ENCODE results near the gene RGS3. TPM values are rescaled to one million over a fixed set of nuclear protein-coding genes. Genes with fewer than 3 reads are reported as not detected.
"Not testable (repeated sequence)": the region's sequence is repeated elsewhere in the genome, so short reads cannot be mapped to it uniquely, and the experiment has no call there.

The RGS3 gene
- total RNA-seq, 1 donor from 2014 or later, result 158 TPM

DNA sequence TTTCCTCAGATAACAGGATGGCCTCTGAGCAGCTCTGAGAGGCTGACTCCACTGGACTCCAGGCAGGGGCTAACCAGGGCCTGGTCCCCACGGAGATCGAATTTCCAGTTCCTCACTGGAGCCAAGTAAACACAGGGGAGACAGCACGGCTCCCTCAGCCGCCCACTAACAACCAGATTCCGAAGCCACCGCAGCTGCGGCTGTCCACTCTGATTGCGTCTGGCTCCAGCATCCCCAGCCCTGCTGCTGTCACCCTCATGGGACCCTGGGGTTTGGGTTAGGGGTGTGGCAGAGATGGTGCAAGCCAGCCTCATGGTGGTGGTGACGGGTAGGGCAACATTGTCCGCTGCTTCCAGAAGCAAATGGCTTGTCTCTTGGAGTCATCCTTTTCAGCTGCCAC, 172.6 kb downstream of the RGS3 start:
- TF ChIP-seq, protein P1, sequence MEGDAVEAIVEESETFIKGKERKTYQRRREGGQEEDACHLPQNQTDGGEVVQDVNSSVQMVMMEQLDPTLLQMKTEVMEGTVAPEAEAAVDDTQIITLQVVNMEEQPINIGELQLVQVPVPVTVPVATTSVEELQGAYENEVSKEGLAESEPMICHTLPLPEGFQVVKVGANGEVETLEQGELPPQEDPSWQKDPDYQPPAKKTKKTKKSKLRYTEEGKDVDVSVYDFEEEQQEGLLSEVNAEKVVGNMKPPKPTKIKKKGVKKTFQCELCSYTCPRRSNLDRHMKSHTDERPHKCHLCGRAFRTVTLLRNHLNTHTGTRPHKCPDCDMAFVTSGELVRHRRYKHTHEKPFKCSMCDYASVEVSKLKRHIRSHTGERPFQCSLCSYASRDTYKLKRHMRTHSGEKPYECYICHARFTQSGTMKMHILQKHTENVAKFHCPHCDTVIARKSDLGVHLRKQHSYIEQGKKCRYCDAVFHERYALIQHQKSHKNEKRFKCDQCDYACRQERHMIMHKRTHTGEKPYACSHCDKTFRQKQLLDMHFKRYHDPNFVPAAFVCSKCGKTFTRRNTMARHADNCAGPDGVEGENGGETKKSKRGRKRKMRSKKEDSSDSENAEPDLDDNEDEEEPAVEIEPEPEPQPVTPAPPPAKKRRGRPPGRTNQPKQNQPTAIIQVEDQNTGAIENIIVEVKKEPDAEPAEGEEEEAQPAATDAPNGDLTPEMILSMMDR (IDR thresholded peaks at IDR 0.05; ENCODE audit: insufficient read depth, low read length, poor library complexity, severe bottlenecking), result no peak

DNA sequence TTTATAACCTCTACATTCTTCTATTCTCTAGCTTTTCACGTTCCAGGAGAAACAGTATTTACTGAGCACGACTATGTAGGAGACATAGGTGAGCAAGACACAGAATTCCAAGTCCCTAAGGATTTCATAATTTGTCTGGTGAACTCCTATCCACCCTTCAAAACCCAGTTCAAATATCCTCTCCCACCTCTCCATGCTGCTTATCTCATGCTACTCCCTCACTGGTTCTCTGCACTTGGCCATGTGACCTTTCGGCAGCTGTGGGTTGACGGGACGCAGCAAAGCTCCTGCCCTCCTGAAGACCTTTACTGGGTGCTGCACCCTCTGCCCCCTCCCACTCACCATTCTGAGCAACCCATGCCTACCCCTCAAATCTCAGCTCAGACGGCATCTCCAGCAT, 173.2 kb downstream of the RGS3 start:
- Histone ChIP-seq H3K36me3 (ENCODE audit: control insufficient read depth, insufficient read depth, low read length) (no peaks in the 10 kb centered on the region), H3K4me3 (ENCODE audit: low read depth, low read length) (no peak overlapping the region), H3K27me3 (ENCODE audit: control insufficient read depth, insufficient read depth, low read length) (no peaks in the 10 kb centered on the region)
- DNase-seq (ENCODE audit: low read depth), result no peak
- TF ChIP-seq, protein P1 (IDR thresholded peaks at IDR 0.05; ENCODE audit: insufficient read depth, low read length, poor library complexity, severe bottlenecking), result no peak

More for the DNA sequence above, 172.6 kb downstream of the RGS3 start:
- no peak for DNase-seq (ENCODE audit: low read depth)
- H3K36me3 ChIP-seq (ENCODE audit: control insufficient read depth, insufficient read depth, low read length), result no peaks in the 10 kb centered on the region
- H3K4me3 ChIP-seq (ENCODE audit: low read depth, low read length), result no peak overlapping the region
- no peaks in the 10 kb centered on the region for H3K27me3 ChIP-seq (ENCODE audit: control insufficient read depth, insufficient read depth, low read length)

DNA sequence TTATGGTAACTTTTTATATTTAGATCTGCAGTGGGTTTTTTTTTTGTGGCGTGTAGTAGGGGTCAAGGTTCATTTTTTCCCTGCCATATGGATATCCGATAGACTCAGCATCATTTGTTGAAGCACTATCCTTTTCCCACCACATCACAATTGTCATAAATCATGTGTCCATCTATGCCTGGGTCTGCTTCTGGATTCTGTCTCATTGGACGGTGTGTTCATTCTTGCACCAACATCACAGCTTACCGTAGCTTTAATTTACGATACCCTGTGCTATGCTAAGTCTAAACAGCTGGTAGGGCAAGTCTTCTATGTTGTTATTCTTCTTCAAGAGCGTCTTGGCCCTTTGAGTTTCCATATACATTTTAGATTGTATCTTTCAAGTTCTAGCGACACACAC, 175.0 kb downstream of the RGS3 start:
- no peak overlapping the region for H3K4me3 ChIP-seq (ENCODE audit: low read depth, low read length)
- TF ChIP-seq, protein P1 (IDR thresholded peaks at IDR 0.05; ENCODE audit: insufficient read depth, low read length, poor library complexity, severe bottlenecking), result no peak
- no peak for DNase-seq (ENCODE audit: low read depth)
- H3K27me3 ChIP-seq (ENCODE audit: control insufficient read depth, insufficient read depth, low read length), result no peaks in the 10 kb centered on the region
- no peaks in the 10 kb centered on the region for H3K36me3 ChIP-seq (ENCODE audit: control insufficient read depth, insufficient read depth, low read length)

DNA sequence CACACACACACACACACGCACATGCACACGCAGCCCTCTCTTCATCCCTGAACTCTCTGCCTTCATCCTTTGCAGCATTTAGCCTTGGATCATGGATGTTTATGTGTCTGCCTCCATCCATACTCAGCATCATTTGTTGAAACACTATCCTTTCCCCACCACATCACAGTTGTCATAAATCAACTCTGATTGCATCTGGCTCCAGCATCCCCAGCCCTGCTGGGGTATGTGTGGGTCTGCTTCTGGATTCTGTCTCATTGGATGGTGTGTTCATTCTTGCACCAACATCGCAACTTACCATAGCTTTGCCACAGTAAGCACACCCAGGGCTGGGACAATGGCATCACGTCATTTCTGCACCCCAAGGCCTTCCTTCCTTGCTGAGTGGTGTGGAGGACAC, 175.4 kb downstream of the RGS3 start:
- TF ChIP-seq, protein P1 (IDR thresholded peaks at IDR 0.05; ENCODE audit: insufficient read depth, low read length, poor library complexity, severe bottlenecking), result no peak
- DNase-seq (ENCODE audit: low read depth), result no peak
- Histone ChIP-seq H3K4me3 (ENCODE audit: low read depth, low read length) (no peak overlapping the region), H3K27me3 (ENCODE audit: control insufficient read depth, insufficient read depth, low read length) (no peaks in the 10 kb centered on the region), H3K36me3 (ENCODE audit: control insufficient read depth, insufficient read depth, low read length) (no peaks in the 10 kb centered on the region)

DNA sequence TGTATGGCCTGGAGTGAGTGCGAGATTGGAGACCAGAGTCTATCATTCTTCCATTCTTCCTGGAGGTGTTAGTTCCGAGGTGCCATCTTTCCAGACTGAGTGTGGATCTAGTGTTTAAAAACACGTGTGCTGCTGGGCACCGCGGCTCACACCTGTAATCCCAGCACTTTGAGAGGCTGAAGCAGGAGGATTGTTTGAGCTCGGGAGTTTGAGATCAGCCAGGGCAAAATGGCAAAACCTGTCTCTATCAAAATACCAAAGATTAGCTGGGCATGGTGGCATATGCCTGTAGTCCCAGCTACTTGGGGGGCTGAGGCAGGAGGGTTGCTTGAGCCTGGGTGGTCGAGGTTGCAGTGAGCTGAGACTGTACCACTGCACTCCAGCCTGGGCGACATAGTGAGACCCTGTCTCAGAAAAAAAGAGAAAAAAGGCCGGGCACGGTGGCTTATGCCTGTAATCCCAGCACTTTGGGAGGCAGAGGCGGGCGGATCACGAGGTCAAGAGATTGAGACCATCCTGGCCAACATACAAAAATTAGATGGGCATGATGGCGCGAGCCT, 176.0 kb downstream of the RGS3 start:
- H3K27me3 ChIP-seq (ENCODE audit: control insufficient read depth, insufficient read depth, low read length); DNase-seq (ENCODE audit: low read depth); H3K36me3 ChIP-seq (ENCODE audit: control insufficient read depth, insufficient read depth, low read length); H3K4me3 ChIP-seq (ENCODE audit: low read depth, low read length): not testable (repeated sequence)

DNA sequence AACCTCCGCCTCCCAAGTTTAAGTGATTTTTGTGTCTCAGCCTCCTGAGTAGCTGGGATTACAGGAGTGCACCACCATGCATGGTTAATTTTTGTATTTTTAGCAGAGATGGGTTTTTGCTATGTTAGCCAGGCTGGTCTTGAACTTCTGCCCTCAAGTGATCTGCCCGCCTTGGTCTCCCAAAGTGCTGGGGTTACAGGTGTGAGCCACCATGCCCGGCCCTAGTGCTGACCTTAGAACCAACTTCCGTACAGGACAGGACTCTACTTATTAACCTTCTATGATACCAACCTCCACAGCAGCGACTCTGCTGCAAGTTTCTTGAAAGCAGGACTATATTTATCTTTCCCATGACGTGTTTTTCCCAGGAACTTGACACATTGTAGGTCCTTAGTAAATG, 176.9 kb downstream of the RGS3 start:
- Histone ChIP-seq H3K27me3 (ENCODE audit: control insufficient read depth, insufficient read depth, low read length) (no peaks in the 10 kb centered on the region), H3K4me3 (ENCODE audit: low read depth, low read length) (no peak overlapping the region), H3K36me3 (ENCODE audit: control insufficient read depth, insufficient read depth, low read length) (no peaks in the 10 kb centered on the region)
- TF ChIP-seq, protein P1 (IDR thresholded peaks at IDR 0.05; ENCODE audit: insufficient read depth, low read length, poor library complexity, severe bottlenecking), result no peak
- no peak for DNase-seq (ENCODE audit: low read depth)

All from kidney epithelial cell (primary cell).